Panc1 (cell line): ENCODE data around the gene STK10. TPM values are rescaled to one million over a fixed set of nuclear protein-coding genes. Genes with fewer than 3 reads are reported as not detected.
"Not testable (repeated sequence)": the region's sequence is repeated elsewhere in the genome, so short reads cannot be mapped to it uniquely, and the experiment has no call there.

Experiments
- ATAC-seq: fragments of 200-7000 bp; cut with Tn5 transposase; 2 replicates; pipeline ENCODE4 v1.9.1; 2020; ENCODE audit warnings: mild to moderate bottlenecking, moderate library complexity
- BruUV-seq: library from RNA; stranded (reverse); fragments of 400-500 nt; replicated peaks from 2 replicates; lab custom pipeline; 2021; lab: Mats Ljungman, UMichigan
- CTCF ChIA-PET: fragments of 300-600 bp; sonication (Branson Sonifier 250); formaldehyde crosslinking; loops from one replicate; lab custom pipeline; 2022; ENCODE audit warnings: antibody characterized with exemption; lab: Charles Lee
- POLR2A ChIA-PET: fragments of 300-600 bp; sonication (Branson Sonifier 250); formaldehyde crosslinking; loops from one replicate; lab custom pipeline; 2022; ENCODE audit warnings: antibody characterized with exemption; lab: Charles Lee
- DNase-seq: peaks from one replicate; pipeline ENCODE4 v3.0.0-alpha.2; 2010; ENCODE audit warnings: low read depth, low spot score
- H3K27ac ChIP-seq: 2 replicates; pipeline ENCODE4 v1.5.1; 2011; ENCODE audit warnings: mild to moderate bottlenecking, low read length, inconsistent platforms
- H3K27me3 ChIP-seq: fragments of 200-500 bp; sonication (Bioruptor generic); 2 replicates; pipeline ENCODE4 v1.6.0; 2014; ENCODE audit warnings: low read length, inconsistent platforms; ENCODE audit not compliant: control insufficient read depth, insufficient read depth
- H3K36me3 ChIP-seq: fragments of 200-500 bp; sonication (Bioruptor generic); 2 replicates; pipeline ENCODE4 v1.5.1; 2014; ENCODE audit warnings: inconsistent platforms, mild to moderate bottlenecking, low read length, moderate library complexity; ENCODE audit not compliant: control insufficient read depth, insufficient read depth
- H3K4me1 ChIP-seq: 2 replicates; pipeline ENCODE4 v1.5.1; 2011; ENCODE audit warnings: inconsistent platforms, mild to moderate bottlenecking, low read length, moderate library complexity; ENCODE audit not compliant: control insufficient read depth, insufficient read depth
- H3K4me3 ChIP-seq, 2 experiments: 2 replicates each; pipeline ENCODE4 v1.5.1; 2011 to 2012; ENCODE audit warnings: low read depth in 2 of 2, low read length in 2 of 2, mild to moderate bottlenecking in 2 of 2, inconsistent platforms in 1 of 2, moderate library complexity in 1 of 2
- H3K9me3 ChIP-seq: fragments of 200-500 bp; sonication (Bioruptor generic); 2 replicates; pipeline ENCODE4 v1.5.1; 2014; ENCODE audit warnings: low read depth, mild to moderate bottlenecking, inconsistent platforms, low read length, moderate library complexity; ENCODE audit not compliant: control insufficient read depth, insufficient read depth
- CTCF ChIP-seq: fragments of 450-650 bp; IDR thresholded peaks from 2 replicates; pipeline ENCODE4 v1.5.1; 2017; ENCODE audit warnings: mild to moderate bottlenecking
- POLR2AphosphoS5 ChIP-seq: IDR thresholded peaks from 2 replicates; pipeline ENCODE4 v1.6.1; 2012; ENCODE audit warnings: mild to moderate bottlenecking, low read depth, low read length, moderate library complexity
- REST ChIP-seq, 2 experiments: IDR thresholded peaks; 2 replicates each; pipeline ENCODE4 v1.6.1; 2011 to 2012; ENCODE audit warnings: low read depth in 2 of 2, control low read depth in 1 of 2, low read length in 1 of 2, mild to moderate bottlenecking in 1 of 2, moderate library complexity in 1 of 2; ENCODE audit not compliant: insufficient read depth in 1 of 2
- SIN3A ChIP-seq: IDR thresholded peaks from 2 replicates; pipeline ENCODE4 v1.6.1; 2012; ENCODE audit warnings: low read depth, mild to moderate bottlenecking, low read length, moderate library complexity, borderline replicate concordance; ENCODE audit not compliant: insufficient read depth
- TCF7L2 ChIP-seq: IDR thresholded peaks from 2 replicates; pipeline ENCODE4 v1.6.1; 2011; ENCODE audit warnings: mild to moderate bottlenecking, low read depth, low read length, inconsistent platforms
- in situ Hi-C: cut with HindIII; loops from 2 replicates; pipeline ENCODE4 v1.10.0; 2016; ENCODE audit warnings: low sequenced_read_pairs, low pct_unique_long_range_greater_than_20kb
- intact Hi-C: fragments of 100-400 bp; cut with micrococcal nuclease; formaldehyde crosslinking; loops from one replicate; pipeline ENCODE4 v1.10.0; 2022; ENCODE audit not compliant: unreplicated experiment
- total RNA-seq: library from RNA; stranded (reverse); gene quantifications from one replicate; pipeline ENCODE4 v1.2.1, GENCODE V29; 2021; ENCODE audit not compliant: unreplicated experiment

STK10 gene
- total RNA-seq, 1 experiment from 2014 or later: 34.9 TPM

GRCh38 chr5:172159016-172159415 is 29.0 kb downstream of the STK10 start:
- Histone ChIP-seq H3K4me3 (no peak overlapping the region), H3K4me1 (no peaks in the 10 kb centered on the region), H3K27me3 (no peaks in the 10 kb centered on the region), H3K27ac (no peak overlapping the region), H3K36me3 (no peaks in the 10 kb centered on the region), H3K9me3 (no peaks in the 10 kb centered on the region)
- in situ Hi-C loops (no loop called here), intact Hi-C loops (no loop called here)
- no TSS peak for BruUV-seq
- ChIA-PET CTCF (interaction anchor here (0.9 kb wide), 1 partner anchor 134 kb away, joined by 4 read pairs; no protein-coding TSS in a partner anchor), POLR2A (interaction anchor here (0.6 kb wide), 2 partner anchors 40 to 88 kb away, joined by 4 to 24 read pairs; no protein-coding TSS in a partner anchor)
- no peak for TF ChIP-seq REST (IDR thresholded peaks at IDR 0.05; ENCODE audit: insufficient read depth in 1 of 2, low read depth in 2 of 2, low read length in 1 of 2)
- TF ChIP-seq TCF7L2: no peak
- no peak for TF ChIP-seq CTCF
- TF ChIP-seq SIN3A: no peak
- no peak for TF ChIP-seq POLR2AphosphoS5
- DNase-seq (no peak), ATAC-seq (no peak)

- H3K4me3 ChIP-seq: no peak overlapping the region
- CTCF ChIA-PET: interaction anchor here (0.6 kb wide), 1 partner anchor 33 kb away, joined by 5 read pairs; no protein-coding TSS in a partner anchor
- H3K9me3 ChIP-seq: no peaks in the 10 kb centered on the region
- no peak for DNase-seq
- no peak for ATAC-seq
- no peaks in the 10 kb centered on the region for H3K27me3 ChIP-seq
- no peaks in the 10 kb centered on the region for H3K4me1 ChIP-seq
- no TSS peak for BruUV-seq
- H3K27ac ChIP-seq: no peak overlapping the region
- no peak for TF ChIP-seq REST (IDR thresholded peaks at IDR 0.05; ENCODE audit: insufficient read depth in 1 of 2, low read depth in 2 of 2, low read length in 1 of 2)
- TF ChIP-seq POLR2AphosphoS5: no peak
- no peak for TF ChIP-seq TCF7L2
- no peak for TF ChIP-seq SIN3A
- no peak for TF ChIP-seq CTCF
- H3K36me3 ChIP-seq: no peaks in the 10 kb centered on the region
- POLR2A ChIA-PET: no interaction called here
- in situ Hi-C loops (no loop called here), intact Hi-C loops (no loop called here)
These were observed 31.5 kb downstream of the STK10 start for GRCh38 chr5:172156541-172156994.

- H3K36me3 ChIP-seq, in situ Hi-C loops, H3K9me3 ChIP-seq, H3K27me3 ChIP-seq, CTCF ChIA-PET, BruUV-seq, DNase-seq, H3K4me1 ChIP-seq, H3K27ac ChIP-seq, intact Hi-C loops, ATAC-seq, H3K4me3 ChIP-seq: not testable (repeated sequence)
- POLR2A ChIA-PET: interaction anchor here (0.6 kb wide), 1 partner anchor 8 kb away, joined by 5 read pairs; no protein-coding TSS in a partner anchor
These were observed 32.9 kb downstream of the STK10 start for GRCh38 chr5:172155101-172155500.
